GM23338 (cell line): Measurements from ENCODE around the gene RAB29. TPM values are rescaled to one million over a fixed set of nuclear protein-coding genes. Genes with fewer than 3 reads are reported as not detected.

ENCODE experiments used
- ATAC-seq: fragments of 200-7000 bp; cut with Tn5 transposase; 3 replicates; pipeline ENCODE4 v1.9.1; 2020
- DNase-seq: peaks from one replicate; pipeline ENCODE4 v3.0.0-alpha.2; 2015; ENCODE audit warnings: low spot score
- H2AFZ ChIP-seq: fragments of 200-600 bp; sonication (generic); 2 replicates; pipeline ENCODE4 v1.8.0; 2016; ENCODE audit warnings: antibody characterized with exemption, mild to moderate bottlenecking, moderate library complexity
- H3F3A ChIP-seq: fragments of 200-600 bp; sonication (generic); replicated peaks from 2 replicates; pipeline ENCODE4 v1.8.0; 2017; ENCODE audit warnings: antibody characterized with exemption, mixed run types, low read depth
- H3K27ac ChIP-seq: fragments of 200-600 bp; sonication (generic); 2 replicates; pipeline ENCODE4 v1.6.1; 2016; ENCODE audit warnings: low read depth
- H3K27me3 ChIP-seq: fragments of 200-600 bp; sonication (generic); 2 replicates; pipeline ENCODE4 v1.8.0; 2016; ENCODE audit warnings: mild to moderate bottlenecking, mixed run types, moderate library complexity; ENCODE audit not compliant: insufficient read depth
- H3K36me3 ChIP-seq: fragments of 200-600 bp; sonication (generic); 2 replicates; pipeline ENCODE4 v1.8.0; 2016; ENCODE audit warnings: mild to moderate bottlenecking; ENCODE audit not compliant: insufficient read depth
- H3K4me1 ChIP-seq: fragments of 200-600 bp; sonication (generic); 2 replicates; pipeline ENCODE4 v1.8.0; 2016; ENCODE audit warnings: mild to moderate bottlenecking, moderate library complexity; ENCODE audit not compliant: insufficient read depth
- H3K4me2 ChIP-seq: fragments of 200-600 bp; sonication (generic); 2 replicates; pipeline ENCODE4 v1.7.1; 2017; ENCODE audit warnings: mixed run types
- H3K4me3 ChIP-seq: fragments of 200-600 bp; sonication (generic); 2 replicates; pipeline ENCODE4 v1.6.1; 2016; ENCODE audit warnings: mixed run types
- H3K79me2 ChIP-seq: fragments of 200-600 bp; sonication (generic); replicated peaks from 2 replicates; pipeline ENCODE4 v1.8.0; 2017; ENCODE audit warnings: mild to moderate bottlenecking; ENCODE audit not compliant: insufficient read depth
- H3K9me2 ChIP-seq: fragments of 200-600 bp; sonication (generic); 2 replicates; pipeline ENCODE4 v1.8.0; 2017; ENCODE audit not compliant: insufficient read depth
- H4K20me1 ChIP-seq: fragments of 200-600 bp; sonication (generic); replicated peaks from 2 replicates; pipeline ENCODE4 v1.8.0; 2017; ENCODE audit warnings: mild to moderate bottlenecking; ENCODE audit not compliant: insufficient read depth
- H3K27ac Mint-ChIP-seq: 2 replicates; pipeline ENCODE4 v1.8.0; 2020; ENCODE audit warnings: inconsistent platforms, mild to moderate bottlenecking, moderate library complexity, mixed read lengths
- H3K27me3 Mint-ChIP-seq: 3 replicates; pipeline ENCODE4 v1.8.0; 2022; ENCODE audit warnings: low read depth, mild to moderate bottlenecking, moderate library complexity, mixed read lengths, inconsistent platforms; ENCODE audit not compliant: insufficient read depth, poor library complexity
- H3K36me3 Mint-ChIP-seq: 3 replicates; pipeline ENCODE4 v1.8.0; 2021; ENCODE audit warnings: low read depth, mild to moderate bottlenecking, inconsistent platforms, moderate library complexity, mixed read lengths
- H3K4me1 Mint-ChIP-seq: 3 replicates; pipeline ENCODE4 v1.8.0; 2020; ENCODE audit warnings: mild to moderate bottlenecking, inconsistent platforms, mixed read lengths
- H3K4me3 Mint-ChIP-seq: 3 replicates; pipeline ENCODE4 v1.8.0; 2021; ENCODE audit warnings: moderate library complexity, mild to moderate bottlenecking, inconsistent platforms, mixed read lengths
- H3K9me3 Mint-ChIP-seq: 3 replicates; pipeline ENCODE4 v1.8.0; 2020; ENCODE audit warnings: moderate library complexity, mild to moderate bottlenecking, inconsistent platforms, mixed read lengths
- CREB1 ChIP-seq: fragments of 250-450 bp; sonication (Bioruptor Pico); IDR thresholded peaks from 2 replicates; pipeline ENCODE4 v1.5.0; 2020; ENCODE audit warnings: low read depth, mild to moderate bottlenecking, moderate library complexity
- EZH2phosphoT487 ChIP-seq: fragments of 200-600 bp; sonication (generic); IDR thresholded peaks from one replicate; pipeline ENCODE4 v1.8.1; 2018; ENCODE audit warnings: antibody characterized with exemption; ENCODE audit not compliant: unreplicated experiment
- JUNB ChIP-seq: IDR thresholded peaks from one replicate; pipeline ENCODE4 v1.6.1; 2016; ENCODE audit warnings: antibody characterized with exemption; ENCODE audit not compliant: unreplicated experiment
- NANOG ChIP-seq: IDR thresholded peaks from 2 replicates; pipeline ENCODE4 v1.6.1; 2016; ENCODE audit warnings: antibody characterized with exemption, borderline replicate concordance
- STAT1 ChIP-seq: IDR thresholded peaks from one replicate; pipeline ENCODE4 v1.6.1; 2016; ENCODE audit warnings: antibody characterized with exemption; ENCODE audit not compliant: unreplicated experiment
- ZNF114 ChIP-seq: fragments of 250-450 bp; sonication (Bioruptor Pico); IDR thresholded peaks from 2 replicates; pipeline ENCODE4 v1.5.0; 2020; ENCODE audit warnings: mild to moderate bottlenecking, moderate library complexity
- polyA plus RNA-seq: library from polyadenylated mRNA; unstranded; fragments of >200 nt; fragmentation: Nextera tagmentation; extraction: Ambion mirVana; gene quantifications from 2 replicates; pipeline ENCODE4 v1.2.1, GENCODE V29; 2016
- total RNA-seq: library from RNA; depleted of rRNA; stranded (reverse); fragments of >200 nt; shearing (Covaris generic); gene quantifications from 2 replicates; pipeline ENCODE4 v1.2.3, GENCODE V29; 2014
- TF ChIP-seq, protein P1 (sequence below): IDR thresholded peaks from 2 replicates; pipeline ENCODE4 v1.6.1; 2016; ENCODE audit warnings: antibody characterized with exemption
- TF ChIP-seq, protein P2 (sequence below), 2 experiments: fragments of 200-600 bp in 1 of 2; sonication (generic) in 1 of 2; conservative IDR thresholded peaks; 2 replicates each; pipeline versions ENCODE4 v1.5.1 to v1.6.1; 2016 to 2017; ENCODE audit warnings: antibody characterized with exemption in 2 of 2, low read depth in 2 of 2, mild to moderate bottlenecking in 2 of 2, moderate library complexity in 1 of 2

RAB29 gene
- total and polyA plus RNA-seq, 2 experiments from 2014 or later = 7.1 to 9.1 TPM

DNA sequence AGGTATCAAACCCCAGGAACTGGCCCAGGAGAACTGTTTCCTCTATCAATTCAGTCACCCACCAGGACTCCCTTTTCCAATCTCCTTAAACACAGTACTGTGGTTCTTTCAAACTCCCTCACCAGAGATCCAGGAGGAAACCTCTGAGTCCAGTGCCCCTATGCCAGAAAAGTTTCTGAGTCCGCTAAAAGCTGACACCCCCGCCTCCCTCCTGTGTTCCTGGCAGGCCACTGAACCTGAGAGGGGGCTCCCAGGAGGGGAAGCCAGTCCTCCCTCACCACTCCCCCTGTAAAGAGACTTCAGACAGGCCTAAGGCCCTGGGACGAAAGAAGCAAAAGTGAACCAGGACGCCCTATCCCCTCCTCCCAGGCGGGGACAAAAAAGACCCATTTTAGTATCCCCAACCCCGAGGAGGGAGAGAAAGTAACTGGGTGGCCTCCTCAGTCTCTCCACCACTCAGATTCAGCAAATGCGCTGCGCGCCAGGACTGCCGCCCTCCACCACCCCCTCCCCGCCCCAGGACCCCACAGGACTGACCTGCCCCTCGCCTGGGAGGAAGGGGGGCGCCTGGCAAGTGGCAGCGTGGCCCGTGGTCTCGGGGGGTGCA lies 37.1 kb upstream of the RAB29 start:
- no peaks in the 10 kb centered on the region; the same call in 2 of the 3 replicates for H3K9me3 Mint-ChIP-seq
- H4K20me1 ChIP-seq = peaks cover 12% of the 10 kb centered on the region
- H3K4me2 ChIP-seq = peak overlapping the region; percentile 97
- H3K36me3 Mint-ChIP-seq = peaks cover 31% of the 10 kb centered on the region
- H2AFZ ChIP-seq = peak overlapping the region; percentile 66
- H3K27me3 Mint-ChIP-seq = peaks cover 8% of the 10 kb centered on the region
- no peaks in the 10 kb centered on the region for H3K9me2 ChIP-seq
- H3F3A ChIP-seq = no peaks in the 10 kb centered on the region
- peaks cover 49% of the 10 kb centered on the region for H3K79me2 ChIP-seq
- 0 out of 2 replicates have a peak overlapping the region, but pooled peaks have one; percentile 18 for H3K27ac Mint-ChIP-seq
- peaks cover 17% of the 10 kb centered on the region for H3K4me1 ChIP-seq
- H3K4me3 ChIP-seq = peak overlapping the region; percentile 95
- TF ChIP-seq ZNF114 (CRISPR knock-in tag) = no peak
- TF ChIP-seq NANOG = no peak
- TF ChIP-seq, protein P1, sequence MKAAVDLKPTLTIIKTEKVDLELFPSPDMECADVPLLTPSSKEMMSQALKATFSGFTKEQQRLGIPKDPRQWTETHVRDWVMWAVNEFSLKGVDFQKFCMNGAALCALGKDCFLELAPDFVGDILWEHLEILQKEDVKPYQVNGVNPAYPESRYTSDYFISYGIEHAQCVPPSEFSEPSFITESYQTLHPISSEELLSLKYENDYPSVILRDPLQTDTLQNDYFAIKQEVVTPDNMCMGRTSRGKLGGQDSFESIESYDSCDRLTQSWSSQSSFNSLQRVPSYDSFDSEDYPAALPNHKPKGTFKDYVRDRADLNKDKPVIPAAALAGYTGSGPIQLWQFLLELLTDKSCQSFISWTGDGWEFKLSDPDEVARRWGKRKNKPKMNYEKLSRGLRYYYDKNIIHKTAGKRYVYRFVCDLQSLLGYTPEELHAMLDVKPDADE = no peak
- peaks cover 31% of the 10 kb centered on the region for H3K4me1 Mint-ChIP-seq
- H3K4me3 Mint-ChIP-seq = peak overlapping the region; percentile 96
- H3K36me3 ChIP-seq = no peaks in the 10 kb centered on the region
- ATAC-seq (peak; percentile 57), DNase-seq (peak; percentile 69)
- peaks cover 6% of the 10 kb centered on the region; the same call in 1 of the 2 replicates for H3K27me3 ChIP-seq
- no peak overlapping the region for H3K27ac ChIP-seq

DNA sequence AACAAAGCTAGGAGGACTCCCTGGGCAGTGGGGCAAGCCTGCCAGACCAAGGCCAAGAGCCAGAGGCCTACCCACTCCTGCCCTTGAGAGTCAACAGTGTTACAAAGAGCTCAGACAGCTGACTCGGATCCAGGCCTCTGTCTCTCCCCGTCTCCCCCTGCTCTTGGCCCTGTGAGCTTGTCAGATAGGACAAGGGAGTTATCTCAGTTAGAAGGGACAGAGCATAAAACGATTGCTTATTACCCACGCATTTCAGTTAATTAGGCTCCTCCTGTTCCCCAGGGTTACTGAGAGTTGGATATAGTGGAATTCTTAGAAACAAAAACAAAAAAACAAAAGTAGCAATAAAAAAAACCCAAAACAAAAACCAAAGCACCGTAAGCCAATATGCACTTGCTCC lies 36.4 kb upstream of the RAB29 start:
- H3K27me3 Mint-ChIP-seq = peaks cover 8% of the 10 kb centered on the region
- no peak for DNase-seq
- peaks cover 56% of the 10 kb centered on the region for H3K79me2 ChIP-seq
- H3K4me1 ChIP-seq = peaks cover 17% of the 10 kb centered on the region
- no peaks in the 10 kb centered on the region for H3K9me2 ChIP-seq
- H3K4me1 Mint-ChIP-seq = peaks cover 31% of the 10 kb centered on the region
- H4K20me1 ChIP-seq = peaks cover 19% of the 10 kb centered on the region
- peaks cover 34% of the 10 kb centered on the region for H3K36me3 Mint-ChIP-seq
- peaks cover 6% of the 10 kb centered on the region; the same call in 1 of the 2 replicates for H3K27me3 ChIP-seq
- peak overlapping the region; percentile 95 for H3K4me3 ChIP-seq
- no peaks in the 10 kb centered on the region; the same call in 2 of the 3 replicates for H3K9me3 Mint-ChIP-seq
- H3K27ac Mint-ChIP-seq = no peak overlapping the region
- TF ChIP-seq CREB1 (CRISPR knock-in tag) = no peak
- TF ChIP-seq STAT1 = no peak
- H3K27ac ChIP-seq = no peak overlapping the region
- no peaks in the 10 kb centered on the region for H3F3A ChIP-seq
- H2AFZ ChIP-seq = no peak overlapping the region
- peak overlapping the region; percentile 96 for H3K4me3 Mint-ChIP-seq
- ATAC-seq = no peak
- H3K36me3 ChIP-seq = no peaks in the 10 kb centered on the region; the same call in 1 of the 2 replicates
- H3K4me2 ChIP-seq = peak overlapping the region; percentile 97

DNA sequence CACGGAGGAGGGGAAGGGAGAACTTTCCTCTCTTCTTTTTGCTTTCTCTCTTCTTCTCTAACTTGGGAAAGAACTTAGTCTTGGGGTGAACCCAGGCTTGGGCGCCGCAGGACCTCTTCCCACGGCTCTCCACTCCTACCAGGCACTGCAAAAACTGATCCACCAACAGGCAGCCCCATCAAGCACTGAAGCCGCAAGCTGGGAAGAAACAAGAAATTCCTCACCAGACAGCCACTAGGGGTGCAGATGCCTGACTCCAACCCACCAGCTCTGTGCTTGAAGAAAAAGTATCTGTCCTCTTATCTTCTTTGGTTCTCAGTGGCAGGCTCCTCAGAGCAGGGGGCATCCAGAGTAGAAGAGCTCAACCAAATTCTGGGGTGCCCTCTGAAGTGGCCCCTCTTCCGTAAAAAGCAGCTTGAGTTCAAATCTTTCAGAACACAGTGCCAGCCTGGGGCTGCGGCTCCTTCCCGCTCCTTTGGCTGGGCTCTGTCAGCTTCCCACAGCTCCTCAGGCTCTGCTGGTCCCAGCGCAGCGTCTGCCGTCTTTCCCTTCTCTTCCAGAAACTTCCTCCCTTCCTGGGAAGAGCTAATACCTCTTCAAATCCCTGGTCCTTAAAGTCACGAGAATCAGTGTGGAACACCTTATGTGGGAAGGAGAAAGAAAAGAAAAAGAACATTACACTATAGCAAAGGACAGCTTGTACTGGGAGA lies 35.3 kb upstream of the RAB29 start:
- Mint-ChIP-seq H3K4me3 (no peak overlapping the region; the same call in 2 of the 3 replicates), H3K9me3 (no peaks in the 10 kb centered on the region; the same call in 2 of the 3 replicates), H3K27ac (no peak overlapping the region; the same call in 1 of the 2 replicates), H3K27me3 (peaks cover 8% of the 10 kb centered on the region), H3K4me1 (peaks cover 31% of the 10 kb centered on the region), H3K36me3 (peaks cover 34% of the 10 kb centered on the region)
- no peak for TF ChIP-seq JUNB
- no peak for TF ChIP-seq NANOG
- TF ChIP-seq, protein P2, sequence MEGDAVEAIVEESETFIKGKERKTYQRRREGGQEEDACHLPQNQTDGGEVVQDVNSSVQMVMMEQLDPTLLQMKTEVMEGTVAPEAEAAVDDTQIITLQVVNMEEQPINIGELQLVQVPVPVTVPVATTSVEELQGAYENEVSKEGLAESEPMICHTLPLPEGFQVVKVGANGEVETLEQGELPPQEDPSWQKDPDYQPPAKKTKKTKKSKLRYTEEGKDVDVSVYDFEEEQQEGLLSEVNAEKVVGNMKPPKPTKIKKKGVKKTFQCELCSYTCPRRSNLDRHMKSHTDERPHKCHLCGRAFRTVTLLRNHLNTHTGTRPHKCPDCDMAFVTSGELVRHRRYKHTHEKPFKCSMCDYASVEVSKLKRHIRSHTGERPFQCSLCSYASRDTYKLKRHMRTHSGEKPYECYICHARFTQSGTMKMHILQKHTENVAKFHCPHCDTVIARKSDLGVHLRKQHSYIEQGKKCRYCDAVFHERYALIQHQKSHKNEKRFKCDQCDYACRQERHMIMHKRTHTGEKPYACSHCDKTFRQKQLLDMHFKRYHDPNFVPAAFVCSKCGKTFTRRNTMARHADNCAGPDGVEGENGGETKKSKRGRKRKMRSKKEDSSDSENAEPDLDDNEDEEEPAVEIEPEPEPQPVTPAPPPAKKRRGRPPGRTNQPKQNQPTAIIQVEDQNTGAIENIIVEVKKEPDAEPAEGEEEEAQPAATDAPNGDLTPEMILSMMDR (conservative IDR thresholded peaks at IDR 0.05; ENCODE audit: low read depth in 2 of 2) = peak; percentile 32 to 40; a peak in 3 of 4 replicates
- no peak for TF ChIP-seq STAT1
- TF ChIP-seq EZH2phosphoT487 = no peak
- peak; percentile 5 for ATAC-seq
- H3K4me3 ChIP-seq = no peak overlapping the region
- H3K4me2 ChIP-seq = no peak overlapping the region
- DNase-seq = peak; percentile 65
- H3F3A ChIP-seq = no peaks in the 10 kb centered on the region
- no peaks in the 10 kb centered on the region; the same call in 1 of the 2 replicates for H3K36me3 ChIP-seq
- no peak overlapping the region for H3K27ac ChIP-seq
- H3K79me2 ChIP-seq = peaks cover 61% of the 10 kb centered on the region
- H3K4me1 ChIP-seq = peaks cover 17% of the 10 kb centered on the region
- no peaks in the 10 kb centered on the region for H3K9me2 ChIP-seq
- peaks cover 6% of the 10 kb centered on the region; the same call in 1 of the 2 replicates for H3K27me3 ChIP-seq
- H4K20me1 ChIP-seq = peaks cover 19% of the 10 kb centered on the region
- no peak overlapping the region for H2AFZ ChIP-seq
